ENCODE results near the gene CDC42EP4. TPM values are rescaled to one million over a fixed set of nuclear protein-coding genes. Genes with fewer than 3 reads are reported as not detected.
A peak's percentile ranks its signal among the peaks of the same experiment; 100 is the strongest.

Gene CDC42EP4
- total RNA-seq, 2 donors from 2014 or later = 1.1 to 1.7 TPM

DNA sequence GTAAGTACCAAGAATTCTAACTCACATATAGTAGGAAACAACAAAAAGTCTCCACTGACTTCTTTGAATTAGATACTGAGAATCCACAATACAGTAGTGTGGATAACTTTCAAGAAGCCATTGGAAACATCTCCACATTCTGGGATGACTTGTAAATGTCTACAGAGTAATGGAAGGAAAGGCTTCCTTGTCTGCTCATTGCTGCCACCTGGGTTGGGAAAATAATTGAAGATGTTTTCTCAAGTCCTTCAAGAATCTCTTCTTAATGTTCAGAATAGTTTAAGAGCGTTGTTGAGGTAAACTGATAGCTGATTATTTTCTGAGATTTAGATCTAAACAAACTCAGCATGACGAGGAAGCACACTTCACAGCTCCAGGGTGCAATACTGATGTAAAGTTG, 64.1 kb downstream of the CDC42EP4 start:
- Mint-ChIP-seq H3K9me3 (no peaks in the 10 kb centered on the region), H3K36me3 (no peaks in the 10 kb centered on the region), H3K27me3 (no peaks in the 10 kb centered on the region), H3K4me3 (no peak overlapping the region), H3K4me1 (ENCODE audit: low read depth in 2 of 2) (no peaks in the 10 kb centered on the region), H3K27ac (no peak overlapping the region)
- DNase-seq (ENCODE audit: low spot score) (no peak), ATAC-seq (no peak)

GRCh38 chr17:73240561-73240960, 71.2 kb downstream of the CDC42EP4 start:
- Mint-ChIP-seq H3K36me3 (peaks cover 13% of the 10 kb centered on the region), H3K27ac (no peak overlapping the region), H3K4me3 (no peak overlapping the region), H3K4me1 (ENCODE audit: low read depth in 2 of 2) (peaks cover 7 to 19% of the 10 kb centered on the region in 2 donors), H3K9me3 (no peaks in the 10 kb centered on the region), H3K27me3 (no peaks in the 10 kb centered on the region)
- DNase-seq (ENCODE audit: low spot score) (no peak), ATAC-seq (no peak)

DNA sequence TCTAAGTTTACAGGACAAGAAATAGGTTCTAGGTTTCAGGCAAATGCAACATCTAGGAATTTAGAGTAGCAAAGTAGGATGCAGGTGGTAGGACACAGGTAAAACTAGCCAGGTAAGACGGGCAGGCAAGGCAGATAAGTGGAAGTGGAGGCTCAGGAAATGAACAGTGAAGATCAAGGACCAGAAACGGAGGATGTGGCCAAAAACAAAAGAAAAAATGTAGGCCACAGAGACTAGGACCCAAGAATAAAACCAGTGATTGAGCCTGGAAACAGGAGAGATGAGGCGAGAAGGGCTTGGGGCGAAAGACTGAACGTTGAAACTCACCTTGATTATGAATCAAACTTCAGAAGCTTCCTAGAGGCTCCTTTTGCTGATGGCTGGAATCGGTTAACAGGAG, 74.1 kb downstream of the CDC42EP4 start:
- Mint-ChIP-seq H3K27me3 (no peaks in the 10 kb centered on the region), H3K4me1 (ENCODE audit: low read depth in 2 of 2) (peaks cover 18 to 26% of the 10 kb centered on the region in 2 donors), H3K4me3 (peak overlapping the region; percentile 40), H3K36me3 (peaks cover 17% of the 10 kb centered on the region), H3K9me3 (no peaks in the 10 kb centered on the region), H3K27ac (peak overlapping the region; percentile 1 to 23)
- ATAC-seq (no peak), DNase-seq (ENCODE audit: low spot score) (no peak)

GRCh38 chr17:73234736-73235135, 77.1 kb downstream of the CDC42EP4 start:
- ATAC-seq (no peak), DNase-seq (ENCODE audit: low spot score) (no peak)
- Mint-ChIP-seq H3K27ac (no peak overlapping the region), H3K4me3 (no peak overlapping the region), H3K4me1 (ENCODE audit: low read depth in 2 of 2) (peaks cover 22 to 41% of the 10 kb centered on the region in 2 donors), H3K27me3 (no peaks in the 10 kb centered on the region), H3K9me3 (no peaks in the 10 kb centered on the region), H3K36me3 (peaks cover 17% of the 10 kb centered on the region)

Other genes with a start within 250 kb of the CDC42EP4 start
- gene SLC39A11, start 219.3 kb downstream of the CDC42EP4 start, total RNA-seq = 10 to 100 TPM; 25.6 to 56.1 TPM
- gene SSTR2, start 147.0 kb downstream of the CDC42EP4 start, total RNA-seq = not detected
- gene COG1, start 118.9 kb downstream of the CDC42EP4 start, total RNA-seq = 10 to 100 TPM; 27.4 to 28.0 TPM
- gene CPSF4L, start 50.1 kb downstream of the CDC42EP4 start, total RNA-seq = not detected

Data from natural killer cell treated with Interleukin-12 subunit alpha and Interleukin-12 subunit beta and Interleukin-15 and Interleukin-18, amount 100 ng/mL, for 72 hours (primary cell).